ENCODE measurements around the gene PIP5K1C.

Gene PIP5K1C, protein sequence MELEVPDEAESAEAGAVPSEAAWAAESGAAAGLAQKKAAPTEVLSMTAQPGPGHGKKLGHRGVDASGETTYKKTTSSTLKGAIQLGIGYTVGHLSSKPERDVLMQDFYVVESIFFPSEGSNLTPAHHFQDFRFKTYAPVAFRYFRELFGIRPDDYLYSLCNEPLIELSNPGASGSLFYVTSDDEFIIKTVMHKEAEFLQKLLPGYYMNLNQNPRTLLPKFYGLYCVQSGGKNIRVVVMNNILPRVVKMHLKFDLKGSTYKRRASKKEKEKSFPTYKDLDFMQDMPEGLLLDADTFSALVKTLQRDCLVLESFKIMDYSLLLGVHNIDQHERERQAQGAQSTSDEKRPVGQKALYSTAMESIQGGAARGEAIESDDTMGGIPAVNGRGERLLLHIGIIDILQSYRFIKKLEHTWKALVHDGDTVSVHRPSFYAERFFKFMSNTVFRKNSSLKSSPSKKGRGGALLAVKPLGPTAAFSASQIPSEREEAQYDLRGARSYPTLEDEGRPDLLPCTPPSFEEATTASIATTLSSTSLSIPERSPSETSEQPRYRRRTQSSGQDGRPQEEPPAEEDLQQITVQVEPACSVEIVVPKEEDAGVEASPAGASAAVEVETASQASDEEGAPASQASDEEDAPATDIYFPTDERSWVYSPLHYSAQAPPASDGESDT

DNA sequence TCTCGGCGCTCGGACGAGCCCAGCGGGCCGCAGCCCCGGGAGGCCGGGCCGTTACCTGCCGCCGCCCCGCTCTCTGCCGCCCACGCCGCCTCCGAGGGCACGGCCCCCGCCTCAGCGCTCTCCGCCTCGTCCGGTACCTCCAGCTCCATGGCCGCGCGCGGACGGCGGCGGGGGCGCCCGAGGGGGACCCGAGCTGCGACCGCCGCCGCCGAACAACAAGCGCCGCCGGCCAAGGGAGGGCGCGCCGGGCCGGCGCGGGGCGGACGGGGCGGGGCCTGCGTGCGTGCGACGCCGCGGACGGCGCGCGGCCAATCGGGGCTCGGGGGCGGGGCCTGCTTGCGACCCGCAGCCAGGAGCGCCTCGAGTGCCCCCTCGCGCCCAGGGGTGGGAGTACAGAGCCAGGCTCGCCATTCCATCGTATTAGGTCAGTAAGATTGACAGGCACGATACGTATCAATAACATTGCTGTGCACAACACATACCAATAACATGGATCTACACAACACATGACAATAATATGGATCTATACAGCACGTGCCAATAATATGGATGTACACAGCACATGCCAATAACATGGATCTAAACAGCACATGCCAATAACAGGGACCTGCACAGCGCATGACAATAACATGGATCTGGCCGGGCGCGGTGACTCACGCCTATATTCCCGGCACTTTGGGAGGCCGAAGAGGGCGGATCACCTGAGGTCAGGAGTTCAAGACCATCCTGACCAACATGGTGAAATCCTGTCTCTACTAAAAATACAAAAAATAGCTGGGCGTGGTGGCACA, at the start of gene PIP5K1C:
Gene PIP5K1C (minus strand): TSS at position 227 of the 791 bp plus-strand sequence. CDS start 78 bp downstream, at position 149.
- no peak for FAIRE-seq

DNA sequence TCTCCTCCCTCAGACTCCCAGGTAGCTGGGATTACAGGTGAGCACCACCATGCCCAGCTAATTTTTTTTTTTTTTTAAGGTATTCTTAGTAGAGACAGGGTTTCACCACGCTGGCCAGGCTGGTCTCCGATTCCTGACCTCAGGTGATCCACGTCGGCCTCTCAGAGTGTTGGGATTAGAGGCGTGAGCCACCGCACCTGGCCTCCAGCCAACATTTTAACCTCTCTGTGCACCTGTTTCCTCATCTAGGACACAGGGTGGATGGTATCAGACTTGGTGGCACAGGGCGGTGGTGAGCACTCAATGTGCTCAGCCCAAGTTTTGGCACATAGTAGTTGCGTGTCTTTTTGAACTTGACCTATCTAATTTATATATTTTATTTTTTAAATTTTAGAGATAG, 48.7 kb upstream of the PIP5K1C start:
- FAIRE-seq, result no peak

DNA sequence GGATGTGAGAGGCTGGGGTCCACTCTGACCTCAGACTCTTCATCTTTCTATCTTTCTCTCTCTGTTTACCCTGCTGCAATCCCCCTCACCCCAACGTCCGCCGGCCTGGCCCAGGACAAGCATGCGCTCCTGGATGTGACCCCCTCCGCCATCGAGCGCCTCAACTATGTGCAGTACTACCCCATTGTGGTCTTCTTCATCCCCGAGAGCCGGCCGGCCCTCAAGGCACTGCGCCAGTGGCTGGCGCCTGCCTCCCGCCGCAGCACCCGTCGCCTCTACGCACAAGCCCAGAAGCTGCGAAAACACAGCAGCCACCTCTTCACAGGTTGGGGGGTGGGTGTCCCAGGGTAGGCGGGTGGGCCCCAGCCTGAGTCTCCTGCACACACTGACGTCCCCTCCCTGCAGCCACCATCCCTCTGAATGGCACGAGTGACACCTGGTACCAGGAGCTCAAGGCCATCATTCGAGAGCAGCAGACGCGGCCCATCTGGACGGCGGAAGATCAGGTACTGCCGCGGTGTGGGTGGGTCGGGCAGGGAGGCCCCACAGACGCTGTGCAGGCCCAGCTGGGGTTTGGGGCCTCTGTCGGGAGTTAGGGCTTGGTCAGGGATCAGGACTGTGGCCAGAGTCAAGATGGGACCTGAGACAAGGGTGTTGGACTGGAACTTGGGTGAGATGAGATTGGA, 46.2 kb upstream of the PIP5K1C start:
- no peak for FAIRE-seq

DNA sequence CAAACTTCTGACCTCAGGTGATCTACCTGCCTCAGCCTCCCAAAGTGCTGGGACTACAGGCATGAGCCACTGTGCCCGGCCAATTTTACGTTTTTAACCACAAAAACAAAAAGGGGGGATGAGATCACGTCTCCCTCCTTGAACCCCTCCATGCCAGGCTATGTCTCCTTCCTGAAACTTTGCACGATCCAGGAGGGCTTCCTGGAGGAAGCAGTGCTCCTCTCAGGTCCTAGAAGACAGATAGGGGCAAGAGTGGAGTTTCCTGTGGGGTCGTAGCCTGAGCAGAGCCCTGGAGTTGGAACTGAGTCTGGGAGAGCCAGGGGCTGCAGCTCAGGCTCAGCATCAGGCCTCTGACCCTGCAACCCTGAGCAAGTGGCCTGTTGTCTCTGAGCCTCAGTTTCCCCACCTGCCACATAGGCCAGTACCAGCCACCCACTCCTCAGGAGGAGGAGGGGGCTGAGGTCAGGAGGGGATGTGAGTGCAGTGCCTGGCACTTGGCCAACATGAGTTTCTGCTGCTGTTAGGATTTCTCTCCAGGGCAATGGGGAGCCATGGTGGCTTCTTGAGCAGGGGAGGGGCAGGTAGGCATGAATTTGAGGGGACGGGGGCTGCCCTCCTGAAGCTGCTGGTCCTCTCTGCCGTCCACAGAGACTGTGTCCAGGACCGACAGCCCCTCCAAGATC, 45.2 kb upstream of the PIP5K1C start:
- FAIRE-seq, result no peak

DNA sequence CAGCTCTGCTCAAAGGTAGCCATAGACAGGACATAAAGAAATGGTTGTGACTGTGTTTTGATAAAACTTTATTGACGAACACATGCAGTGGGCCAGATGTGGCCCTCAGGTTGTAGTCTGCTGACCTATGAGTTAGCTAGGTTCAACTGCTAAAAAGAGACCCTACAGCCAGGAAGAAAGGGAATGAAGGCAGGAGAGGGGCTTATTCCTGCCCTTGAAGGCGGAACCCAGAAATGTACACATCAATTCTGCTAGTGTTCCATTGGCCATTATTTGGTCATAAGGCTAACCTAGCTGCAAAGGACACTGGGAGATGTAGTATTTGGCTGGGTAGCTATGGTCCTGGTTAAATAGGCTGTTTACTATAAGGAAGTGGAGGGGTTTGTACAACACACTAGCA, 43.2 kb upstream of the PIP5K1C start:
- FAIRE-seq, result no peak

DNA sequence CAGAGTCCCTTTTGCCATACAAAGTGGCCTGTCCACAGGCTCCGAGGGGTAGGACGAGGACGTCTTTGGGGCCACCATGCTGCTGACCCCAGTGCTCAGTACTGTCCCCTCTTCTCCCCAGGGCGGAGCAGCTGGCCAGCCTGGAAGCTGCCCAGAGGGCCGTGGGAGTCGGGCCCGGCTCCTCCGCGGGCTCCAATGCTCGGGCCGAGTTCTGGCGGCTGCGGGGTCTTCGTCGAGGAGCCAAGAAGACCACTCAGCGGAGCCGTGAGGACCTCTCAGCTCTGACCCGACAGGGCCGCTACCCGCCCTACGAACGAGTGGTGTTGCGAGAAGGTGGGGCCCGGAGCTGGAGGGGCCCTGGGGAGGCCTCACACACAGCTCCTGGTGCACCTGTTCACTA, 40.2 kb upstream of the PIP5K1C start:
- FAIRE-seq, result no peak

DNA sequence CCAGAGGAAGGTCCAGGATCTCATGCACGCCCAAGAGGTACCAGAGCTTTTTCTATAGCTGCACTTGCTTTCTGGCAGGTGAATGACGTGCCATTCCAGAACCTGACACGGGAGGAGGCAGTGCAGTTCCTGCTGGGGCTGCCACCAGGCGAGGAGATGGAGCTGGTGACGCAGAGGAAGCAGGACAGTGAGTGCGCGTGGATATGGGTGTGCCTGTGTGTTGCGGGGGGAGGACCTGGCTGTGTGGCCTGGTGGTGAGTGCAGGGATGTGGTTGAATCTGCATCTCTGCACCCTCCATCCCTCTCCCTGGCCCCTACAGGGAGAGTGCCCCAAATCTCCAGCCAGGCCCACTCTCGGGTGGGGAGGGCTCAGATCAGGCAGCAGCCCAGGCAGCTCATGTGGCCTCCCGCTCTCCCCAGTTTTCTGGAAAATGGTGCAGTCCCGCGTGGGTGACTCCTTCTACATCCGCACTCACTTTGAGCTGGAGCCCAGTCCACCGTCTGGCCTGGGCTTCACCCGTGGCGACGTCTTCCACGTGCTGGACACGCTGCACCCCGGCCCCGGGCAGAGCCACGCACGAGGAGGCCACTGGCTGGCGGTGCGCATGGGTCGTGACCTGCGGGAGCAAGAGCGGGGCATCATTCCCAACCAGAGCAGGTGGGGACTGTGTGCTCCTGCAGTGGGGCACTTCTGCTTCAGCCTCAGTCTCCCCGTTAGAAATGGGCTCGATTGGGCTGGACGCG, 38.4 kb upstream of the PIP5K1C start:
- no peak for FAIRE-seq

DNA sequence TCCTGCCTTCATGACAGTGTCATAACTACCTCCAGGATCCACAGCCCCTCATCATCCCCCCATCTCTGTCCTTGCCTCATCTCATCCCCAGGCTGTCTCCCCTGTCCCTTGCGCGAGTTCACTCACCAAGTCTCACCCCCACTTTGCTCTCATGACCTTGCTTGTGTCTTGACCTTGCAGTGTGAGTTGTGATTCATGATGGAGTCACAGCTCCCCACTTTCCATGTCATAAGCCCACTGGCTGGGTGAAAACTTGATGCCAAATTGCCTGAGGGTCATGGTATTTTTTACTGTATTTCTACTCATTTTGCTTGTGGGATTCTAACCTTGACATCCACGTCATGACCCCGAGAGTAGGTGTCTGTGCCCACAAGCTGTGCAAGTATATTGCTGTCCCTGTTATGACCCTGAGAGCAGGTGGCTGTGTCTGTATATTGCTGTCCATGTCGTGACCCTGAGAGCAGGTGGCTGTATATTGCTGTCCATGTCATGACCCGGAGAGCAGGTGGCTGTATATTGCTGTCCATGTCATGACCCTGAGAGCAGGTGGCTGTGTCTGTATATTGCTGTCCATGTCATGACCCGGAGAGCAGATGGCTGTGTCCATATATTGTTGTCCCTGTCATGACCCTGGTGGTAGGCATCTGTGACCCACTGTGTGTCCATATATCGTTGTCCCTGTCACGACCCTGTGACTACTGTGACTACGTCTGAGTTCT, 37.4 kb upstream of the PIP5K1C start:
- no peak for FAIRE-seq

DNA sequence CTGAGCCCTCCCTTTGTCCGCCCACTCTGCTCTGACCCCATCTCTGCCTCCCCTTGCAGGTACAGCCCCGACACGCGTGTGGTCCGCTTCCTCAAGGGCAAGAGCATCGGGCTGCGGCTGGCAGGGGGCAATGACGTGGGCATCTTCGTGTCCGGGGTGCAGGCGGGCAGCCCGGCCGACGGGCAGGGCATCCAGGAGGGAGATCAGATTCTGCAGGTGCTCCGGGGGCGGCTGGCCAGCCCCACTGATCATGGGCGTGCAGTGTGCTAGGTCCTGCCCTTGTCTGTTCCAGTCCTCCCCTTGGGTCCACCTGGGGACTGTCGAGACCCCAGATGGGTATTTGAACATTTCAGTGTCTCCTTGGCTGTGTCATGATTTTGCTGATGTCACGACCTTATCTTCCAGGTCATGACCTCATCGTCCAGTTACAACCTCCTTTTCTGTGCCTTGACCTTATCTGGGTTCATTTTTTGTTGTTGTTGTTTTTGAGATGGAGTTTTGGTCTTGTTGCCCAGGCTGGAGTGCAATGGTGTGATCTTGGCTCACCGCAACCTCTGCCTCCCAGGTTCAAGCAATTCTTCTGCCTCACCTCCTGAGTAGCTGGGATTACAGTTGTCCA, 35.9 kb upstream of the PIP5K1C start:
- FAIRE-seq, result no peak

DNA sequence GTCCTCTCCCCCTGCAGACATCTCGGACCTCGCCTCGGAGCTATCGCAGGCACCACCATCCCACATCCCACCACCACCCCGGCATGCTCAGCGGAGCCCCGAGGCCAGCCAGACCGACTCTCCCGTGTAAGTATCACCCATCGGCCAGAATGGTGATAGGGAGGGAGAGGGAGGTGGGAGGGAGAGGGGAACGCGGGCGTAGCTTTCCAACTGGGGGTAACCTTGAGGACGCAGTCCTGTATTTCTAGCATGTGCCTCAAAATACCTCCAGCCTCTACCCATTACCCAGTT, 34.0 kb upstream of the PIP5K1C start:
- FAIRE-seq, result no peak

DNA sequence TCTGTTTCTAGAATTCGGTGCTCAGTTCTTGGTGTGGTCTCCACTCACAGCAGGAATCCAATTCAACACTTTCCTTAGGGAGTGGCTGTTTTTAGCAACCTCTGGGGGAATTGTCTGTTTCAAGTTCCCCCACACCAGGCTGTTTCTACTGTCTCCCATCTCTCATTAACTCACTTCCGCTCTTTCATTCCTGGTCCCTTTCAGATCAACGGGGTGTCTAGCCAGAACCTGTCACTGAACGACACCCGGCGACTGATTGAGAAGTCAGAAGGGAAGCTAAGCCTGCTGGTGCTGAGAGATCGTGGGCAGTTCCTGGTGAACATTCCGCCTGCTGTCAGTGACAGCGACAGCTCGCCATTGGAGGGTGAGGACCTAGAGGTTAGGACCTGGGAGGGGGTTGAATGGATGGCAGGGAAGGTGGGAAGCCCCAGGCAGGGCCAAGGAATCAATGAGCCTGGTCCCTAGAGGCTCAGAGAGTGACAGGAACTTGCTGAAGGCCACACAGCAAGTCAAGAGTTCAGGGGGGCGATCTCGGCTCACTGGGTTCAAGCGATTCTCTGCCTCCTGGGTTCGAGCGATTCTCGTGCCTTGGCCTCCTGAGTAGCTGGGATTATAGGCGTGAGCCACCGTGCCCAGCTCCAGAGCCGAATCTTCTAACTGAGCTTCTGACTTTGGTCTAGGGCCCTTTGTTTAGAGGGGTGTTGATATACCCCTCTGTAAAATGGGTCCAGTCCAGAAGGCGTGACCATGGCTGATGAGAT, 33.5 kb upstream of the PIP5K1C start:
- no peak for FAIRE-seq

DNA sequence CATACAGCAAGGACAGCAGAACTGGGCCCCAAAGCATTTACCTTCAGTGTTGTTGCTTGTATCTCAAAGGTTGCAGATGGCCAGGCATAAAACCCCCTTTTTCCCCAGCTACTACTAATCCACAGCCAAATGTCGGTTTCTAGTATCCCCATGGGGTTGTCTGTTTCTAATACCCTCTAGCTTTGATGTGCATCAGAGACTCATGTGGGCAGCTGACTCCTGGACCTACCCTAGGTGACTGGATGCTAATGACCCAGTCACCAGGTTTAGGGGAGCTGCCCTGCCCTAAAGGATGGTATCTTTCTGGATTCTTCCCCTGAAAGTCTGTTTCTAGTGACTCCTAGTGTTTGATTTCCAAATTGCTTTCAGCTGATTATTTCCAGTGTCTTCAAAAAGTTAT, 31.8 kb upstream of the PIP5K1C start:
- no peak for FAIRE-seq

DNA sequence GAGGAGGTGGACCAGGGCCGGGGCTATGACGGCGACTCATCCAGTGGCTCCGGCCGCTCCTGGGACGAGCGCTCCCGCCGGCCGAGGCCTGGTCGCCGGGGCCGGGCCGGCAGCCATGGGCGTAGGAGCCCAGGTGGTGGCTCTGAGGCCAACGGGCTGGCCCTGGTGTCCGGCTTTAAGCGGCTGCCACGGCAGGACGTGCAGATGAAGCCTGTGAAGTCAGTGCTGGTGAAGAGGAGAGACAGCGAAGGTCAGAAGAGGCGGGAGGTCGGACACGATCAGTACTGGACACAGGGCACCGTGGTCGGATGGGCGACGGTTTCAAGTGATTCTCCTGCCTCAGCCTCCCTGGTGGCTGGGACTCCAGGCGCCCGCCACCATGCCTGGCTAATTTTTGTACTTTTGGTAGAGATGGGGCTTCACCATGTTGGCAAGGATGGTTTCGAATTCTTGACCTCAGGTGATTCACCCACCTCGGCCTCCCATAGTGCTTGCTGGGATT, 30.2 kb upstream of the PIP5K1C start:
- FAIRE-seq, result no peak

DNA sequence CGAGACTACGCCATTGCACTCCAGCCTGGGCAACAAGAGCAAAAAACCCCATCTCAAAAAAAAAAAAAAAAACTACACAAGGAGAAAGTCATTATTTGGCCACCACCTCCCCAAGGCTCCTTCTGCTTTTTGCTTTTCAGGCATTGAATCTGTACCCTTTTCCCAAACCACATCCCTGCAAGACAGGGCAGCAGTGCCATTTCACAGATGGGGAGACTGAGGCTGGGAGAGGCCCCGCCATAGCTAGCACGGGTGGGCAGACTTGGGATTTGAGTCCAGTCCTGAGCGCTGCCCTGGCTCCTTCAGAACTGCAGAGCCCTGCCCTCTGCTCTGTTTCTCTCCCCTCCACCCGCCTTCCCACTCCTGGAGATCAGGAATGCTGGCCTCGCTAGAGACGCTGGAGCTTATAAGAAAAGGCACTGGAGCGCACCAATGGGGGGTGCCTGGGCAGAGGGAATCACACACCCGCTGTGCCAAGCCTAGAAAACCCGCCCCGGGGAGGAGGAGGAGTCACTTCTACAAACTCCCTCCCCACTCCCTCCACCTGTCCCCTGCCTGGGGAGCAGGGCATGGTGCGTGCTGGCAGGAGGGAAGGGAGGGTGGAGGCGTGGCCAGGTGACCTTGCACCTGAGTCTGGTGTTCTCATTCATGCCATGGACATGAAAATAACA, 25.5 kb upstream of the PIP5K1C start:
- FAIRE-seq, result no peak

DNA sequence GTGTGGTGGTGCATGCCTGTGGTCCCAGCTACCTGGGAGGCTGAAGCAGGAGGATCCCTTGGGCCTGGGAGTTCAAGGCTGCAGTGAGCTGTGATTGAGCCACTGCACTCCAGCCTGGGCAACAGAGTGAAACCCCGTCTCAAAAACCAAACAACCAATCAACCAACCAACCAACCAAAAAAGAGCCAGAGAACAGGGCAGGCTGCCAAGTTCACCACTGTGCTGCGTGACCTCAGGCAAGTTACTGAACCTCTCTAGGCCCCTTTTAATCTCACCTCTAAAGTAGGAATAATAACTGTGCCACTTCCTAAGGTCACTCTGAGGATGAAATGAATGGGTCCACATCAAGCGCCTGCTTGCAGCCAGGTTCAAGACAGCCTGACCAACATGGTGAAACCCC, 24.9 kb upstream of the PIP5K1C start:
- no peak for FAIRE-seq

DNA sequence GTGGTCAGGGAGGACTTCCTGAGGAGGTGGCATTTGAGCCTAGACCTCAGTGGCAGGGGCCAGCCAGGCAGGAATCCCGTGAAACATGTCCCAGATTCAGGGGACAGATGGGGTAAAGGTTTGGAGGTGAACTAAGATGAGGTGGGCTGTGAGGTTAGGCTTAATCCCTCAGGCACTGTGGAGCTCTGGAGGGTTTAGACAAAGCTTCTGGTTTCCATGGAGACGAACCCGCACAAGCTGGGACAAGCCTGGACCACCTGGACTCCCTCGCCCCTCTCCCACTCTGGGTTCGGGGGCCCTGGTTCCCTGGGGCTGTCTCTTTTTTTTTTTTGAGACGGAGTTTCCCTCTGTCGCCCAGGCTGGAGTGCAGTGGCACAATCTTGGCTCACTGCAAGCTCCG, 23.6 kb upstream of the PIP5K1C start:
- FAIRE-seq, result no peak

DNA sequence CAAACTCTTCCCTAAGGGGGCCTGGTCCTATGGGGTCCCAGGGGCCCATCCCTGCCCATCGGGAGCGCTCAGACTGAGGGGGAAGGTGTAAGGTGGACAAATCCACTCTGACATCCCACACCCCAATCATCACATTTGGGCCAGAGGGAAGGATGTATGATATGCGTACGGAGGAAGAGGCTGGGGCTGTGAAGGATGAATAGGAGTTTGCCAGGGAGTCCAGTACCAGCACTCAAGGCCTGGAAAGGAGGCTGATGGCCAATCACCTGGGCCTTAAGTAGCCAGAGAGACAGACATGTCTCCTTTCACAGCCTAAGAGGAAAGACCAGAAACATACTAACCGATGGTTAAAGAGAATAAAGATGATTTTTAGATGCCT, 22.8 kb upstream of the PIP5K1C start:
- FAIRE-seq, result no peak

DNA sequence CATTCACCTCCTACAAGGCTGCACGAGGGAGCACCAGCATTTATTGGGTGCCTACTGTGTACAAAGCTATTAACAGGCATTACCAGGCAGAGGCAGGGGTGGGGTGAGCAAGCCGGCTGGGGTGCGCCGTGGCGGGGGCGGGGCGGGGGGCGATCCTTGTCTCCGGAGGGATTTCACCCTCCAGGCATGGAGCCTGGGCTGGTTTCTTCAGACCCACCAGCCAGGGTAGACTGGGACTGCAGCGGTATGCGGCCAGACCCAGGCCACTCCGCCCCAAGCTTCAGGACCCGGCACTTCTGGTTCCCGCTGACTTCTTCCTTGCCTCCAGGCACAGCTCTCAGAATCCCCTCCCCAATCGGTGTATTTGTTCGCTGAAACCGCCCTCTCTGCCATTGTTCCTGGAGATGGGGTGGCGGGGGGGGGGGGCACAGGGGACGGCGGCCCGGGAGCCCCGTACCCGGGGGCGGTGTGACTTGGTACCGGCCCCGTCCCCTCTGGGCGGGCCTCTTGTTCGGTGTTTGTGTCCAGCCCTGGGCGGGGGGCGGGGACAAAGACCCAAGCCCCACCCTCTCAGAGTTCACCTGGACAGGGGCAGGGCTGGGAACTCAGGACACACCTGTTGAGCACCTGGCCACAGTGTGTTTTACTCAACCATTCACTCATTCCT, 22.3 kb upstream of the PIP5K1C start:
- no peak for FAIRE-seq

All from endometrium (tissue), 2 donors.